NCI-H1092 (cell line): Measurements from ENCODE around the gene GLDN.
A peak's percentile ranks its signal among the peaks of the same experiment; 100 is the strongest.

Experiments used
- DNase-seq: peaks from one replicate; lab custom pipeline; 2025; lab: John Stamatoyannopoulos, UW

Gene GLDN

DNA sequence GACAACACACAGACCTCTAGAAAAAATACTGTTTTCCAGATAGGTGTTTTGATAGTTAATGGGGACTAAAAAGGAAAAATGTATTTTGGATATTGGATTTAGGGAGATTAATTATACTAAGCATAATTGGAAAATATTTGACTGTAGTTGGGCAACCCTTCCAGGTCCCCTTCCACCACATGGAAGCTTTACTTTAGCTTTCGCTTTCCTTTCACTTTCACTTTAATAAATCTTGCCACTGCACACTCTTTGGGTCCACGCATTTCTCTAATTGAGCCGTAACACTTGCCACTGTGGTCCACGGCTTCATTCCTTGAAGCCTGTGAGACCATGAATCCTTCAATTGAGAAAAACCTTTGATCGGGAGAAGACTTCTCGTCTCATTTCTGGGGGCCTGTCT lies 15.5 kb downstream of the GLDN start:
- DNase-seq, result no peak

DNA sequence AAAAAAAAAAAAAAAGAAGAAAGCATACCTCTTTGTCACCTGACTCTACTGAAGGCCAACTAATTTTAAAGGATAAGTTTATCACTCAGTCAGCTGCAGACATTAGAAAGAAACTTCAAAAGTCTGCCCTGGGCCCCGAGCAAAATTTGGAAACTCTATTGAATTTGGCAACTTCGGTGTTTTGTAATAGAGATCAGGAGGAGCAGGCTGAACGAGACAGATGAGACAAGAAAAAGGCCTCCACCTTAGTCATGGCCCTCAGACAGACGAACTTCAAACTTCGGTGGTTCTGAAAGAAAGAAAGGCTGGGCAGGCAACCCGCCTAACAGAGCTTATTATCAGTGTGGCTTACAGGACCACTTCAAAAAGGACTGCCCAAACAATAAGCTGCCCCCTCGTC lies 18.5 kb downstream of the GLDN start:
- DNase-seq, result no peak

DNA sequence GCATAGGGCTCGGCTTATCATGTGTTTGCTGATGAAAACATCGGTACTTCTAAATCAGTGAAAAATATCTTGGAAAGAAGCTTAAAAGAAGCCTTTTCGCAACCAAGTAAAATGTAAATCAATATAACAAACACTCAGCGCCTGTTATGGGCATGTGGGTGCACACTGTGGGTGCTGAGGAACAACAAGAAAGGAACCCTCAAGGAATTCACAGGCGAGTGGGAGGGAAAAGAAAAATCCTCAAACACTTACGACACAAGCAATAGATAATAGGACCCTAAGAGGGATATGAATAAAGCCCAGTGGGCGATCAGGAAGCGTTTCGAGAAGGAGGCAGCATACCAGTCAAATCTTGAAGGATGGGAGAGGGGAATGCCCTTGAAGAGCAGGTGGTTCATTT lies 21.9 kb downstream of the GLDN start:
- DNase-seq, result no peak

DNA sequence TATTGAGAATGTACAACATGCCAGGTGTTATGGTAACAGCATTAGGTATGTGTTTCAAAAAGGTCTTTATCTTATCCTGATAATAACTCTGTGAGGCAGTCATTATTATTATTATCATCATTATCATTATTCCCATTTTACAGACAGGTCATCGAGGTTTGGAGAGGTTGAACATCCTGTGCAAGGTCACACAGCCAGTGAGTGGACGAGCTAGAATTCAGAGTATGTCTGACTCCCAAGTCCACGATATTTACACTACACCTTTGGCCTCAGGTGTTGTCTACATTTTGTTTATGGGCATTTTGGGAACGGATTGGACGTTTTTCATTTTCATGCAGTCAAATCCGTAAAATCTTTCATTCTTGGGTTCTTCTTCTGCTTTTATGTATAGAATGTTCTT lies 24.0 kb downstream of the GLDN start:
- DNase-seq, result no peak

DNA sequence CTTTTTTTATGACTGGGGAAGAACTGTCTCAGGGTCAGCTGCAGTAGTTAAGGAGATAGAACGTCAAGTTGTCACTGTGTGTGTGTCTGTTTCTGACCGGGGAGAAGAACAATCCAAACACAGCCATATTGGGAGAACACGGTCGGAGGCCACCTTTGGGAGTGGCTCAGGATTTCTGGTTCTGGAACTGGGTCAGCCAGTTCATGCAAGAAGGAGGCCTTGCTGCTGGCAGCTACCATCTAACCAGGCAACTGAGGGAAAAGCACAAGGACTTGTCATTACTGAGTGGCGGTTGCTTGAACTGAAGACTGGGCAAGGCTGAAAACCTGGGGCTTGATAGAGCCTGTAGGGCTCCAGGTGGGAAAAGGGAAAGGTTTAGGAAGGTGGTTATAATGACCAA lies 24.6 kb downstream of the GLDN start:
- DNase-seq, result no peak

DNA sequence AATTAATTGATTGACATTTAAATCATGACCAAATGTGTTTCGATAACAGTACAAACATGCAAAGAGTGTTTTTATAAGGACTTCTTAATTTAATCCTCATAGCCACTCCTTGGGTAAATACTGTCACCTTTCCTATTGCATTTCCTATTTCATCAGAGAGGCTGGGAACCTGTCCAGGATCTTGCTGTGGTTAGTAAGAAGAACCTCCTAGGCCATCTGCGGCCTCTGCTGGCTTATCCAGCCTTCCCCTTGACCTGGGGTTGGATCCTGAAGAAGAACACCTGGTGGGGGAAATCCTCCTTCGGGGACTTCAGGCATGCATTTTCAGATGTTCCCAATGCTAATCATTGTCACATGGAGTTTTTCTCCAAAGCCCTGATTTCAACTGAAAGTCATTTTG lies 25.5 kb downstream of the GLDN start:
- DNase-seq, result no peak

DNA sequence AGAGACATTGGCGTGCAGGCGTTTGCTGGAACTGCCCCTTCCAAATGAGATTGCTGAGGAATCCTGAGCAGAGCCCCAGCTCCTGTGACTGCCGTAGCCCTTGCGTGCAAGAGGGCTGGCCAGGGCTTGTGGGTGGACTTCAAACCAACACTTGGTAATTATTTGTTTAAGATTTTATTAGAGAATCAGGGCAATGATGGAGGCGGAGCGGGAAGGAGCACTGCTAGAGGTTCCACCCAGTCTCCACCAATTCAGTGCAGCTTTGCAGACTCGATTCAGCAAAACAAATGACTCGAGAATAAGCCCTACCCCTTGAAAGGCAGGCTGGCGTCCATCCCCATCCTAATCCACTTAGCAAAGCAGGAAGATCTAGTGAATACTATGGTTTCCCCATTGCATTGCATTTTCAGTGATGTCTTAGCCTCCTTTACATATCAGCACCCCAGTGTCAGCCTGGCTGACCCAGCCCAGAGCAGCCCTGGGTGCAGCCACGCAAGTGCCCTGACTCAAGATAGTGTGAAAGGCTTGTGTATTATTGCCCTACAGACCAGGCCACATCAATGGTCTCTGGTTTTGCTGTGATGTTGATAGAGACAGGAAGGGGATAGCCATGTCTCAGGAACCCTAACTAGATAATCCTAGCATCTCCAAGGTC lies 26.0 kb downstream of the GLDN start:
- no peak for DNase-seq

DNA sequence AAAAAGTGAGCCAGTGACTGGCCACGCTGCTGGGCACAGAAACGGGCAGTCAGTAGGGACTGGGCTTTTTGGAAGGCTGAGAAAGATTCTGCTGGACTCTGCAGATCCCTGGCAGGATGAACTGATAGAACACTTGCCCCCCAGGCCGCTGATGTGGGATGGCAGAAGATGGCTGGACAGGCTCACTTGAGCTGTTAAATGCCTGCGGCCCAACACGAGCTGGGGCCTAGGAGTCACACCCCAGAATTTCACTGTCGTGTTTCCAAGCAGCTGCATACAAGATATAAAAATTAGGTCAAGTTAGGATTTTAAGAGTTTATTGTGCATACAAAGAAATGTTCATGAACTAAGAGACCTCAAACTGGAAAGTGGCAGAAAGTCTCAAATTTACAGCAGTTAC lies 26.9 kb downstream of the GLDN start:
- DNase-seq, result no peak

DNA sequence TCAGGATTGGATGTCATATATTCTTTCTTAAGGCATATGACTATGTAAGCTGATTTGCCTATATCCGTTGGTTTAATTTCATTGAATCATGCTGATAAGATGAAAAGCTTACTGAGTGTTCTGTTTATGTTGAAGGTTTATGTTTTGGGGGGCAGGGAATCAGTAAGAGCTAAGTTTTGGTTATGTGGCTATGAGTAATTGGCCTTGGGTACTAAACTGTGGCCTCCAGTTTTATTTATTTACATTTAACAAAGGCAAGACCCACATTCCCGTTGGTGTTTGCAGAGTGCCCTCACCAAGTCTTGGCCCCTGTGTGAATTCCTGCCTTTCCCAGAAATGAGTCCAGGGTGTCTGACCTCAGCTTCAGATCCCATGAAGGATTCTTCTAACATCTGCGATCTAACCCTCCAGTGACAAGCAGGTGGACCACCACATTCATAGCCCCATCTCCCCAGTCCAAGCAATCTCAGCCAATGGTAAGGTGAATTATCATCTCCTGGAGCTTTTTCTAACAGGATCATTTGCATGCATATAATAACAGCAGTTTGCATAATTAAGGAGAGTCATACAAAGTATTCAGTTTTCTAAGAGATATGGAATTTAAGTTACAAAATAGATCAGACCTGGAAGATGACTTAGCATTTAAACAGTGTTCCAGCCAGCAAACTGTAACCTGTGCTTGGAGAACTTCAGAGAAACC lies 27.4 kb downstream of the GLDN start:
- no peak for DNase-seq

DNA sequence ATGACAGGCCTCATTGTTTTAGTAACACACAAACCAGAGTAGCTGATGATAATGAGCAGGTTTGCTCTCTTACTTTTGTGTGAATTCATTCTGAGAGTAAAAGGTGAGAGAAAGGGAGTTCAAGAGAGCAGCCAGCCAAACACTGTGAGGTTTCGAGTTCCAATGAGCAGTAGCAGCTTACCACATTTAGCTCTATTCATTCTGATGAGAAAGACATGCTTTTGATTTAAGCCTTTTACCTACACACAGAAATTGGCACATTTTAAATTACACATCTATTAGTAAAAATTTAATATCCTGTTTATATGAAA lies 28.0 kb downstream of the GLDN start:
- no peak for DNase-seq

DNA sequence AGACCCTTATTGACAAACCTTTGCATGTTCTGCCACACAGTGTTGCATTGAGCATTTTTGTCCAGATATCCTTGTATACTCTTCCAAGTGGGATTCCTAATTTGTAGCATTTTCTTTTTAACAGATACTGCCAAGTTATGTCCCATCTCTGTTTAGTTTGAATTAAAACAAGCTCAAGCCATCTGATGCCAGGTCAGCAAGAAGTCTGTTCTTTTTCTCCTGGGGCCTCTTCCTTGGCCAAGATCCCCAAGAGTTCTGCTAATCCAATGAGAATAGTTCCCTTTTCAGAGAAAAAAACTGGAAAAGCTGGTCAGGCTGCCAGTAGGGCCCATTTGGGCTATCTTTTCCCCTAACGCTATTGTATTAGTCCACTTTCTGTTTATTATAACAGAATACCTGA lies 29.8 kb downstream of the GLDN start:
- no peak for DNase-seq

DNA sequence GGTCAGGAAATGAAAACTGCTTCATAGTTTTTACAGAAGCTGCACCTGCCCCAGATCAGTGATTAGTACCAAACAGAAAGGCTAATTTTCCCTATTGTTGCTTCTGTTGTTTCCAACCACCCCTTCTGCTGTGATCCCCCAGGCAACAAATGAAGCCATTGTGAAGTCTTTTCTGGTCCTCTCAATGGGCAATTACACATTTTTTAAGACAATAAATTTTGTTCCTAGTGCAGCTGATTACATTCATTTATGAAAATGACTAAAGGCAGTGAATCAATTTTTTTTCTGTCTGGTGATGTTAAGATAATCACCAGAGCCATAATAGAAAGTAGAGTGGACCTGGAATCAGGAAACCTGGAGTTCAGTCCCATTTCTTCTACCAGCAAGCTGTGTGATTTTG lies 32.7 kb downstream of the GLDN start:
- DNase-seq, result no peak

DNA sequence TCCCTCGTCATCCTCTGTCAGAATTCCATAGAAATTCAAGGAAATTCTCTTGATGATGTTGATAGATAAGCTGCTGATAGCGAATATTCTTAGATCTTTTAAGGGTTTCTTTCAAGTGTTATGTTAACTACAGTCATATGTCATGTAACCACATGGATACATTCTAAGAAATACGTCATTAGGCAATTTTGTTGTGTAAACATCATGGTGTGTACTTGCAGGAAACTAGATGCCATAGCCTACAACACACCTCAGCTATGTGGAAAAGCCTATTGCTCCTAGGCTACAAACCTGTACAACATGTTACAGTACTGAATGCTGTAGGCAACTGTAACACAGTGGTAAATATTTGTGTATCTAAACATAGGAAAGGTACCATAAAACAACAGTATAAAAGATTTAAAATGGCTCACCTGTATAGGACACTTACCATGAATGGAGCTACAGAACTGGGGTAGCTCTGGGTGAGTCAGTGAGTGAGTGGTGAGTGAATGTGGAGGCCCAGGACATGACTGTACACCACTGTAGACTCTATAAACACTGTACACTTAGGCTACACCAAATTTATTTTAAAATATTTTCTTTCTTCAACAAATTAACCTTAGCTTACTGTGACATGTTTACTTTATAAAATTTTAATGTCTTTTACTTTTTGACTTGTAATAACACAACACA lies 34.6 kb downstream of the GLDN start:
- DNase-seq, result no peak

DNA sequence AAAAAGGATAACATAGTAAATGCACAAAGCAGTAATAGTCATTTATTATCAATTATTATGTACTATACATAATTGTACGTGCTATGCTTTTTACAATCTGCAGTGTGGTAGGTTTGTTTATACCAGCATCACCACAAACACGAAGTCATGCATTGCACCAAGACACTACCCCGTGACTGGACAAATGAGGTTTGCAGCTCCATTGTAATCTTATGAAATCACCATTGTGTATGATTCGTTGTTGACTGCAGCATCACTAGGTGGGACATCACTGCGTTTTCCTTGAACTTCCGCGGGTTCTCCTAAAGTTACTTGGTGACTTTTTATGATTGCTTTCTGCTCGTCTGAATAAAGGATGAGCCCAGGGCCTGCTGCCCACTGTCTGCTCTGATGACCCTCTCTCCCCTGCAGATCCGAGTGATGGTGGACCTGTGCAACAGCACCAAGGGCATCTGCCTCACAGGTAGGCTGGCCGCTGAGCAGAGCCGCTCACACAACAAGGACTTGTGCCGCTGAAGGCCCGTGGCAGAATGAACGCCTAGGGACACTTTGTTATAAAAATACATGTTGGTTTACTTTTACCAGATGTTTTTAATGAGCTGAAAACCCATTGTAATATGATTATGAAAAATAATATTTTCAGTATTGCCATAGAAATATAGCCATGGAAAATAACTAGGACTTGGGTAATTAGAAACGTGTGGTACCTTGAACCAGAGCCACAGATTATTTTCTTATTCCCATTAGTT lies 35.8 kb downstream of the GLDN start:
- DNase-seq, result no peak

DNA sequence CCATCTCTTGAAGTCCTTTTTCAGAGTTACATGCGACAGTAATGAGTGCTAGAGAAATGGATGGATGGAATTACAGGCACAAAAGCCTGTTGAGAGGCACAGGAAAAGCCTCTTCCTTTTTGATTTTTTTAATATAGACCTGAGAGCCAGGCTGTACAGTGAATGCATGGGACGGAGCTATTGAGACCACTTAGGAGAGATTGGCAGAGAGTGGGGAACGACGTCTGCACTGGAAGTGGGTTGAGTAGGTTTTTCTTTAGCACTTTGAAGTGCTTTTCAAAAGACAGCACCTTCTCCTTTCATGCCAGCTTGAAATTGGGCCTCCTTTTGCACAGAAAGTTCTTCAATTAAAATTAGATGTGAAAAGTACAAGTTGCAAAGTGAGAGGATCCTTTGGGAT lies 37.0 kb downstream of the GLDN start:
- DNase-seq, result no peak

DNA sequence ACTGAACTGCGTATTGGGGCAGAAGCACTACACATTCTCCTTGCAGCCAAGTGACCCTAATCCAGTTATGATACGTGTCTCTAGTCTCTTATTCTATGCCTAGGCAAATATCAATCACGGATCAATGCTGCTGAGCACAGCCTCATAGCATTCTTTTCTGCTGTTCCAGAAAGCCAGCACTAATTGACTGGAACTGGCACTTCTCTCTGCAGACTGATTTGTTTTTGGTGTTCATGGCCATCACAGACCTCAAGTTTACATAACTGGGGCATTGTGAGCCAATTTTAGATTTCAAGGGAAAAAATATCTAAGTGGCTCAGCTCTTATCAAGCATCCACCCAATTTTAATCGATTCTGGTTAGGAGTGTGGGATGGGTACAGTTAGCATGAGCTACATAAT lies 37.9 kb downstream of the GLDN start:
- no peak for DNase-seq

DNA sequence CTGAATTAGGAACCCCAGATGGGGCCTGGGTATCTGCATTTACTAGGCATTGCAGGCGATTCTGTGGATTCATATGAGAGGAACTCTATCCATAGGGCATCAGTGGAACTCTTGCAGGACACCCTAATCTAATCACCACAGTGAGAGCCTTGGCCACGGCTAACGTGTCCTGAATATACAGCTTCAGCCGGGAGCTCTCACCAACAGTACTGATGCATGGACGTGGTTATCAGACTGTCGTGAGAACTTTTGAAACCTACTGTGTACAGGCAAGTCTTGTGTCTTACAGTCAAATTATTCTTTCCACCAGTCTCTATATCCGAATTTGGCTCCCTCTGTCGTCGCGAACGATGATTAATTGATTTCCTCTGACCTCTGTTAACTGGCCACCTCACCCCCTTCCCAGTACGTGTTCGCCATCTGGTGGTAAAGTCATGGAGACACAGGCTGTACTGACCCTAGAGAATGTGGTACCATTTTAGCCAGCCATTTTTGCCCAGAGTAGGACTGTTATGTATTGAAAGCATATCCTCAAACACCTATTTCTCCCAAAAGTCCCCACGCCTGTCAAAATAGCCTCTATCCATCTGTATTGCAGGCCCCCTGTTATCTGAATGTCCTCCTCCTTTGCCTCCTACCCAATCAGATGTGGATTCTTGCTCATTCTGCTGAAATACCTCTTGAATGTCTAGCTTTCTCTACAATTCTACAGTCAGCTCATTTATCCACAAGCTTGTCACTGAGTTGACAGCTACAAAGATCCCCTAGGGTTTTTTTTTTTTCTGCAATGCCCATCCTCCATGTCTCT lies 39.7 kb downstream of the GLDN start:
- DNase-seq, result peak; percentile 14

DNA sequence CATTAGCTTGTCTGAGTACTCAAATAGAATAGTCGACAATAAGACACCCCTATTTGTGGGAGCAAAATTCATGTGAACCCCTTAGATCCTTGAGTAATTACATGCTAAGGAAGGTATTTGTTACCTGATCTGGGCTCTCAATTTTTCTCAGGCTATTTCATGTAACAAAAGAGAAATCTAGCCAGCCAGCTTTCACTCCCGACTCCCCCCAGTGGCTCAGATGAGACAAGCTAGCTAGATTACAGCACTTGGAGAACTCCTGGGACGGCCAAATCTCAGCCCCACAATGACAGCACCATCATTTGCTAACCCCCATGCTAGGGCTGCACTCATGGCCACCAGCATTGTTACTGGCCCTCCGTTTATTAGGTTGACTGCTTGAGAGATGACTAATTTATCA lies 41.3 kb downstream of the GLDN start:
- peak; percentile 18 for DNase-seq

DNA sequence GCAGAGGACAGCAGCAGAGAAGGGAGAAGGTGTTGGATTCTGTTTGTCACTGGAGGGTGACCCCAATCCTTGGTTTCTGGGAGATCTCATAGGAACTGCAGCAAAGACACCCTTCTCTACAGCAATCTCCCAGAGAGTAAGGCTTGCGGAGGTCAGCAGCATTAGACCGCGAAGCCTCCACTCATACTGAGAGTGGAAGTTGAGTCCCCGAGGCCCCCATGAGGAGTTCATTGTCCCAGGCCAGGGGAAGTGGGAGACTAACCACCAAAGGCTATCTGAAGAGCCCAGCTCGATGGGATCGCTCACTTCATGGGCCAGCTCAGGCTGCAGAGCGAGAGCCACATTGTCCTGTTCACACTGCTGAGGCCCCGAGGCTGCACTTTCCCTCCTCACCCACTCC lies 44.6 kb downstream of the GLDN start:
- no peak for DNase-seq

DNA sequence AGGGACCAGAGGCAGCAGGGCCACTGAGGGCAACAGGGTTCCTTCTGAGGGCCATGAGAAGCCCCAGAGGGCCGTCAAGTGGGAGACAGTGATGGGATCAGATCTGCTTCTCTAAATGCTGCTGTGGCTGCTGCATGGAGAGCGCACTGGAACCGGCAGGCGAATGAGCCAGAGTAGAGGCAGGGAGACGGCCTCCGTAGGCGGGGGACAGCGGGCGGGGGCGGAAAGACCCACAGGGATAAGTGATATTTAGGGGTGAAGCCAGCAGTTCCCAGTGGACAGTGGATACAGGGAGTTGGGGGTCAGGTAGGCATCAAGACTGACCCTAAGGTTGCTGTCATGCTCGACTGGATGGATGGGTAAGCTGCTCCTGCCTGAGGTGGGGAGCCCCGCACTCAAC lies 45.0 kb downstream of the GLDN start:
- no peak for DNase-seq

DNA sequence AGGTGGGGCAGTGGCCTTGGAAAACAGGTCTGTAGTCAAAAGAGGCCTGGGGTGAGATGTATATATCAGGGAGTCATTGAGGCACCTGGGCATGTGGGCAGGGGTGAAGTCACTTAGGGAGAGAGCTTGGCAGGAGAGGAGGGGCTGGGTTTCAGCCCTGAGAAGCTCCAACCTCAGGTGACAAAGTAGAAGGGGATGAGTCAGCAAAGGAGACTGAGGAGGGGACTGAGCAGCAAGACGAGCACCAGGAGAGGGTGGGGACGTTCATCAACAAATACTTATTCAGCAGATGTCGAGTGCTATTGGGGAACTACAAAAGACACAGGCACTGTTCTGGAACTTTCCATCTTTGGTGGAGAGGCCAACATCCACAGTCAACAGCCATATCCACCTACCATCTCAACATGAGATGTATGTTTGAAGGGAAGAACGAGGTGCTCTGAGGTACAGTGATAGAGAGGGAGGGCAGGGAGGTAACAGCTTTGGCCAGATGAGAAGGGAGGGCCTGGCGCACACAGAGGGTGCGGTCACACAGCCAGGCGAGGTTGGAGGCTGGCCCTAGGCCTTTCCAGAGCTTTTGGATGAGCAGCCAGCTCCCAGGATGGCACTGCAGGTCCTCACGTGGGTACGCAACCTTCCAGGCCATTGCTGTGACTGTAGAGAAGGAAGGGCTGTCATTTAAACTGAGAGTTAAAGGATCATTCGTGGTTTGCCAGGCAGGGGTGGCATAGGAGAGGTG lies 45.7 kb downstream of the GLDN start:
- no peak for DNase-seq

DNA sequence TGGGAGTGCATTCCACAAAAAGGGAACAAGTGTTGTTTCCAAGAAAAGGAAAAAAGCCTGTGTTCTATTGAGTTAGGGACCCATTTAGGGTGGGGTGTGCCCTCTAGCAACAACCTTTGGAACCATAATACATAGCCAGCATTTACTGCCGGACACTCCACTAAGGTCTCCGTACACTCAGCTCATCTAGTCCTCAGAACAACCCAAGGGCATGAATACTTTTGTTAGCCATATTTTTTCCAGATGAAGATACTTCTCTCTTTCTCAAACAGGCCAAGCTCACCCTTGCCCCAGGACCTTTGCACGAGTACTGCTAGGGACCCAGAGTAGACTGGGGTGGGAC lies 46.2 kb downstream of the GLDN start:
- DNase-seq, result no peak
